Measurements from ENCODE around the gene FCN2.

Gene FCN2

GRCh38 chr9:134908524-134909309, 28.1 kb downstream of the FCN2 start:
- no peak for DNase-seq (ENCODE audit: low spot score)

- no peak for DNase-seq (ENCODE audit: low spot score)
Observed at GRCh38 chr9:134909511-134910481, 29.2 kb downstream of the FCN2 start.

DNA sequence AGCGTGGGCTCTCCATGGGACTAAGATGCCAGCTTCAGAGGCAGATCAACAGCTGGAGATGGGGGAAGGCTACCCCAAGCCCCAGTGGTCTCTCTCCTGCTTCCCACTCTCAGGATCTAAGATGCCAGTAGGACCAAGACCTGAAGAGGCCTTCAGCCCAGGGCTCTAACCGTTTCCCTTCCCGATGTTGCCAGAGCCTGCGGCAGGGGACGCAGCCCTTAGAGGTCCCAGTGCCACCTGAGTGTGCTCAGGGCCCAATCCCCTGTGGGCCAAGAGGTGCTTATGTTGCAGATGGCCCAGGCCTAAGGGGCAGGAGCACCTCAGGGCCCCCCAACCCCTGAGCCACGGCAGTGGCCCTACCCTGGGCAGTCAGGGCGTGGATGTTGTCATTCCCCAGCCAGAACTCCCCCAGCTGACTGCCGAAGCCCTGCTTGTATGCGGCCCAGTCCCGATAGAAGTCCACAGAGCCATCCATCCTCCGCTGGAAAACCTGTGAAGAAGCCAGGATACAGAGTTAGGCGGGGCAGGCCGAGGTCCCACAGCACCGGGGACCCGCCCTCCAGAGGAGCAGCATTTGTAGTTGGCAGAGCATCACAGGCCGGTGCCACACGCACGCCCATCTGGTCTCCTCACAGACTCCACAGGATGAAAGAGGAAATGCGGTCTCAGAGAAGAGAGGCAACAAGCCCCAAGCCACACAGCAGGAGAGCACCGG, 31.7 kb downstream of the FCN2 start:
- no peak for DNase-seq (ENCODE audit: low spot score)

GRCh38 chr9:134913041-134913712, 32.6 kb downstream of the FCN2 start:
- no peak for DNase-seq (ENCODE audit: low spot score)

GRCh38 chr9:134913713-134914500, 33.3 kb downstream of the FCN2 start:
- DNase-seq (ENCODE audit: low spot score), result no peak

GRCh38 chr9:134914501-134914834, 33.9 kb downstream of the FCN2 start:
- no peak for DNase-seq (ENCODE audit: low spot score)

DNA sequence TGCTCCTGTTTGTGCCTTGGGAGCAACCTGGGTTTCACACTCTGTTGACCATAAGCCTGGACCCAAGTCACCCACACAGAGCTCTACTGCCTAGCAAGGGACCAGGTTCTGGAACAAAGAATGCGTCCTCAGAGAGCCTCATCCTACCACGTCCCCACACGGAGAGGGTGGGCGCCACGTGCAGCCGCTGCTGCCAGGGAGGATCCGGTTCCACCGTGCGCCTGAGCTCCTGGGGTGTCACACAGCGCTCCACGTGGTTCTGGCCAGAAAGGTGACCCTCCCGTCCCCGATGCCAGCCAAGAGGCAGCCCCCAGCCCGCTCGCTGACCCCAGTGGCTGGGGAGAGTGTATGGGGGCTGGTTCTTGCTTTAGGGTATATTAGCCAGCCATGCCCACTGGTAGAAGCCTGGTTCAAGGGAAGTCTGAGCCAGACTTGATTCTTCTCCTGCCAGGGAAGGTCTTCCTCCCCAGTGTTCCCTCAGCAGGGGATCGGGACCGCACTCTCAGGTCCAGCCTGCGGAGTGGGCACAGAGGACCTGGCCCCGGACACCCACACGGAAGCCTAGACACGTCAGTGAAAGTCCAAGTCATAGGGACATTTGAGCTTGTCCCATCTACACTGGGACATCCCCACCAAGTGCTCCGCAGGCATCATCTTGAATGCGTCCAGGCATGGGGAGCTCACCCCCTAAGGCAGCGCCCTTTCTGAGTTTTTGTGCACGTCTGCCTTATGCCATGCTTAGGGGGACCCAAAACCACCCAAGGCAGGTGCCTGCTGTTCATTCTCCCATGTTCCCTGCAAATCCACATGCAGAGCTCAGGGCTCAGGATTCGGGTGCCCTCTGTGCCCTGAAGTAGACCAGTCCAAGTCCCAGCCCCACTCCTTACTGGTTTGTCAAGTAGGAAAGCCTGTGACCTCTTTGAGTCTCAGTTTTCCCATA, 34.7 kb downstream of the FCN2 start:
- DNase-seq (ENCODE audit: low spot score), result no peak

DNA sequence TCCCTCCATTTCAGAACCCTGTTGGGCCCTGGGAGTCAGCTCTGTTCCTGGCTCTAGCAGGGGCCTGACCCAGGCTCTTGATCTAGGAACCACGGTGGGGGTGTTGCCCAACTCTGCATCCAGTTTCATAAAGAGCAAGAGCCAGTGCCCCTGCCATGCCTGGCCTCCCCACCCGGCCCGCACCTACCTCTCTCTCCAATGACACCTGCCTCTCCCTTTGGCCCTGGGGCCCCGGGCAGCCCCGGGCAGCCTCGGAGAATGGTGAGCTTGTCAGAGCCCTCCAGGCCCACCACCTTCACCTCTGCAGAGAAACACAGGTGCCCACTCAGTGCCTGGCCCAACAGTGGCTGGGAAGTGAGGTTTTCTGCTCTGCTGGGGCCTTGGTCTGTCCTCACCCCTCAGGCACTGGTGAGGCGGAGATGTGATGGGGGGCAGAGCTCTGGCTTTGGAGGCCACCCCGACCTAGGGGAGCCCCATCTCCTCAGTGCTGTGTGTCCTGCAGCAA, 35.6 kb downstream of the FCN2 start:
- no peak for DNase-seq (ENCODE audit: low spot score)

DNA sequence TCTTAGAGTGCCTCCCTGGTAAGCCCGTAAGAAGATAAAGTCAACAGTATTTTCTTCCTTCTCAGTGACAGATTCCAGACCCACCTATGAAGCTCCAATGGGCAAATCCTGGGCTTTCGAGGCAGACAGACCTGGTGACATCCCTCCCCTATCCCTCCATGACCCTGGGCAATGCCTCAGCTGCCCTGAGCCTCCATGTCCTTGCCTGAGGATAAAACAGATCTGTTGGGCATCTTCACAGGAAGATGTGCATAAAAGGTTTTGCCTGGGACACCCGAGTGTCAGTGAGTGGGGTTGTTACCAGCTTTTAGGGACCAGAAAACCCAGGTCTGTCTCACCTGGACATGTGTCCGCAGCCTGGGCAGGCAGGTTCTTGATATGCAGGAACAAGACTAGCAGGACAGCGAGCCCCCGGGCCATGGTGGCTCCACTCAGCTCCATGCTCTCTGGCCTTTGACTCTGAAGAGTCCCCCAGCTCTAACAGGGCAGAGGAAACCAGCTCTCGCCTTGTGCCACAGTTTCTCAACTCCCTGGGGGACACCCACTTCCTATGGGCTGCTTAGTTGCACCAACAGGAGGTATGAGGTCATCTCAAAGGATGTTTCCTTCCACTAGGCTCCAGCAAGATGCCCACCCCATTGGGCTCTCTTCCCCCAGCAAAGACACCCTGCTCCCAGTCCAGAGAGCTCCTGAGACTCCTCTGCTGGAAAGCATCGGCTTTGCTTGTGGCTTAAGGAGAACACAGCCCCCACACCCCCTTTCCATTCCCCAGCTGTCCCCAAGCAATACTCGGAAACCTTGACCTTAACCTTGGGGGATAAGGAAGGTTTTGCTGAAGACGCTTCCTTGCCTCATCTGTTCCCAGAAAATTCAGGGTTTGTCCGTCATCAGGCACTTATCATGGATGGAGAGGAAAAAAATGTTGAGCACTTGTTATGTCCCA, 37.1 kb downstream of the FCN2 start, which contains the start of gene FCN1:
TSS of gene FCN1 (minus strand) at position 482 of the 943 bp plus-strand sequence. CDS start at position 441, 41 bp downstream.
- DNase-seq (ENCODE audit: low spot score), result no peak

- no peak for DNase-seq (ENCODE audit: low spot score)
Observed at GRCh38 chr9:134918646-134919045, 38.0 kb downstream of the FCN2 start.

- no peak for DNase-seq (ENCODE audit: low spot score)
Observed at GRCh38 chr9:134919303-134919702, 38.7 kb downstream of the FCN2 start.

- DNase-seq (ENCODE audit: low spot score), result no peak
Observed at GRCh38 chr9:134922066-134922931, 41.7 kb downstream of the FCN2 start.

- DNase-seq (ENCODE audit: low spot score), result no peak
Observed at GRCh38 chr9:134922932-134923240, 42.3 kb downstream of the FCN2 start.

DNA sequence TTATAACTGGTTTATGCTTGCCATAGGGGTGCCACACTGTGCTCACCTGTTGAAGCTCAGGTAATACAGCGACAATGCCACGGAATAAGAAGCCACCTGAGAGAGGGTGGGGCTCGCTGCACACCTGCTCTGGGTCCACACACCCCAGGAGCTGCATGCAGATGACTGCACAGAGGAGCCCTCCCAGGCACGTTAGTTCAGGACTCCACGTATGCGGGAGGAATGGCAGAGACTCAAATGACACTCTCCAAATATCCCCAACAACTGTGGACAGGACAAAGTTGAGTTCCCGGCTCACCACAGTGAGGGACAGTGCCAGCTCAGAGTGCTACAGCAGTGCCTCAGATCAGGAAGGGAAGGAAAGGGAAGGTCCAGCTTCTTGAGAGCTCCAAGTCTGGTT, 42.9 kb downstream of the FCN2 start:
- no peak for DNase-seq (ENCODE audit: low spot score)

- DNase-seq (ENCODE audit: low spot score), result no peak
Observed at GRCh38 chr9:134925011-134925511, 44.5 kb downstream of the FCN2 start.

GRCh38 chr9:134928436-134929192, 48.0 kb downstream of the FCN2 start:
- DNase-seq (ENCODE audit: low spot score), result no peak

All from SK-N-DZ (cell line).